ENCODE data around the gene PRND. TPM values are rescaled to one million over a fixed set of nuclear protein-coding genes. Genes with fewer than 3 reads are reported as not detected.
"Not testable (repeated sequence)": the region's sequence is repeated elsewhere in the genome, so short reads cannot be mapped to it uniquely, and the experiment has no call there.

The PRND gene
- total RNA-seq, 1 experiment from 2014 or later, result not detected

DNA sequence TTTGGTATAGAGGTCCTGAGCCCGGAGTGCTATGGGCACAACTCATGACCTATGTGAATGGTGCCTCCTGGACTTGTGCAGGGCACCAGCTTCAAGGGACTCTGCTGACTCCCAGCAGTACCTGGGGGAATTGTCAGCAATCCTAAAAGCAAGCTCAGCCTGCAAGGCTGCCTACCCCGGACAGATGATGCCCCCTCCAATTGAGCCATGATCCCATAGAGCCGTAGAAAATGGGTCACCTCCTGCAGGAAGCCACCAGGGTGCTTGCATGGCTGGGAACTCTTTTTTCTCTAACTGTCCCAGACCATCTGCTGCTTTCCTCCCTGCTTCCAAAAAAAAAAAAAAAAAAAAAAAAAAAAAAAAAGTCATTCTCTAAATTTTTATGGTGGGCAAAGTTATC, 12.9 kb upstream of the PRND start:
- DNase-seq (ENCODE audit: low spot score), result no peak

DNA sequence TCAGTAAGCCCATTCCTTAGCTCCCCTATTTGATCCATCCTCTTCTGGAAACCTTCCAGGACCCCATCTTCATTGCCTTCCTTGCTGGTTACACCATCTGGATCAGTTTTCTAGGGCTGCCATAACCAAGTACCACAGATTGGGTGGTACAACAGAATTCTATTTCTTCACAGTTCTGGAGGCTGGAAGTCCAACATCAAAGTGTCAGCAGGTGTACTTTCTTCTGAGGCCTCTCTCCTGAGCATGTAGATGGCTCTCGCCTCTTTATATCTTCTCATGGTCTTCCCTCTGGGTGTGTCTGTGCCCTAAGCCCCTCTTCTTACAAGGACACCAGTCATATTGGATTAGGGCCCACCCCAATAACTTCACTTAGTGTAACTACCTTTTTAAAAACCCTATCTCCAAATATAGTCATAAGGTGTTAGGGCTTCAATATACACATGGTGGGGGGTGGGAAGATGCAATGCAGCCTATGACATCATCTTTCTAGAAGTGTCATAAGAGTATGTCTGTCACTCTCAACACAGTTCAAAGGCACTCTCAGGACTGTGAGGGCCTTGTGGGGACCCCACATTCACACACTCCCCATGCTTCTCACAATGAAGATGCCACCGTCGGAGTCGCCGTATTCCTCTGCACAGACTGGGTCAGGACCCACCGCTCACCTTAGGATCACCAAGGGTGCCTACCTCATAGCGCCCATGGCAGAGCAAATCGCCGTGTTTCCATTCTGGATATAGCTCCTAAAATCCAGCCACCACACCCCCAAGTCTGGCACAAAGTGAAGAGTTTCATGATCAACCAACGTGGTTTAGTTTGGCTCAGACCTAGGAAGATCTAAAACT, 12.2 kb upstream of the PRND start:
- no peak for DNase-seq (ENCODE audit: low spot score)

DNA sequence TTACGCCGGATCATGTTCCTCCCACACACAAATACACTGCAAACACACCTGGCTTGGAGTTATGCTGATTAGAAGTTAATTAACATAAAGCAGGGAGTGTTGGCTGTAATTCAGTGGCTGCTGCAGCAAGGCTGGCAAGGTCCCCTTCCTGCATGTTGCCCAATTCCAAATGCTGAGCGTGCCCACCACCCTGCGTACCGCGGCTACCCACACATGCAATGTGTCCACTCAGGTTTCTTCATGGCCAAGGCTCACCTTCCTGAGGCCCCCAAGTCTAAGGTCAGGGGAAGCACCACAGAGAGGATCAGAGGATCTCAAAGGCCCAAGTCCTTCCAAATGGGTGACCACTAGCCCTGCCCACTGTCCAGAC, 11.6 kb upstream of the PRND start:
- no peak for DNase-seq (ENCODE audit: low spot score)

DNA sequence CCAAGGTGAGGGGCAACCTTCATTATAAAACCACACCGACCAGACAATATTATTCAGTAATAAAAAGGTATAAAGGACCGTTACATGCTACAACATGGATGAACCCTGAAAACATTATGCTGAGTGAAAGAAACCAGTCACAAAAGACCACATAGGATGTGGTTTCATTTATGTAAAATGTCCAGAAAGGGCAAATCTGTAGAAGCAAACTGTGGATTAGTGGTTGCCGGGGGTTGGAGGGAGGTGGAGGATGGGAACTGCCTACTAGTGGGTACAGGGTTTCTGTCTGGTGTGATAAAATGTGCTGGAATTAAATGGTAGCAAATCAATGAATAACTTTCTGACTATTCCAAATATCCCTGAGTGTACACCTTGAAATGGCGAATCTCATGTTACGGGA, 10.2 kb upstream of the PRND start:
- no peak for DNase-seq (ENCODE audit: low spot score)

DNA sequence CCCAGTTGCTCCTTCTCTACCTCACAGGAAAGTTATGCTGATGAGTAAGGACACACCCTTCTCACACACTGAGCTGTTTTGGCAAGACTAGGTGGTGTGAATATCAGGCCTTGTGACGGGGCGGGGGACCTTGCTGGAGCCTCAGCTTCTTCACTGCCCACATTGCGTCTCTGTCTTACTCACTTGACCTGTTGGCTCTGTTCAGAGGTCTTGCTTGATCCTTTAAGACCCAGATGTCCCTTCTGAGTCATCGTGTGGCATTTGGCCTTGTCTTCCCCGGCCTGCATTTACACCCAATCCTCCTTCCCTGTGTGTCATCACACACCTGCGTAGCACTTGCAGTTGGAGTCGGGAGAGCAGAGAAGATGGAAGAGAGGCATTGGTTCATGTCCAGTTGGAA, 8.3 kb upstream of the PRND start:
- DNase-seq (ENCODE audit: low spot score), result no peak

DNA sequence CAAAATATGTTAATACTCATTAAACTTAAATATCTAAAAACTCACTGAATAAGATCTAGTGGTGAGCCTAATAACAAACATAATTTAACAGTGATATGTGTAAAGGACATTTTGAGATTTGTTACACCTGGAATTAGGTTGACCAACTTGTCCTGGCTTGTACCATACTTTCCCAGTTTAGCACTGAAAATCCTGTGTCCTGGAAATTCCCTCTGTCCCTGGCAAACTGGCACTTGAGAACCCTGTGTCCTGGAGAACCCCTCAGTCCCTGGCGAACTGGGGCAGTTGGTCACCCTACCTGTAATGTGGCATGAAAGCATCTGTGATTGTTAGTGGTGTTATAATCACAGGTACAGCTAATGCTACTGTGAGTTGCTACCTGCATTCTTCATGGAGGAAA, 6.9 kb upstream of the PRND start:
- DNase-seq (ENCODE audit: low spot score), result no peak

DNA sequence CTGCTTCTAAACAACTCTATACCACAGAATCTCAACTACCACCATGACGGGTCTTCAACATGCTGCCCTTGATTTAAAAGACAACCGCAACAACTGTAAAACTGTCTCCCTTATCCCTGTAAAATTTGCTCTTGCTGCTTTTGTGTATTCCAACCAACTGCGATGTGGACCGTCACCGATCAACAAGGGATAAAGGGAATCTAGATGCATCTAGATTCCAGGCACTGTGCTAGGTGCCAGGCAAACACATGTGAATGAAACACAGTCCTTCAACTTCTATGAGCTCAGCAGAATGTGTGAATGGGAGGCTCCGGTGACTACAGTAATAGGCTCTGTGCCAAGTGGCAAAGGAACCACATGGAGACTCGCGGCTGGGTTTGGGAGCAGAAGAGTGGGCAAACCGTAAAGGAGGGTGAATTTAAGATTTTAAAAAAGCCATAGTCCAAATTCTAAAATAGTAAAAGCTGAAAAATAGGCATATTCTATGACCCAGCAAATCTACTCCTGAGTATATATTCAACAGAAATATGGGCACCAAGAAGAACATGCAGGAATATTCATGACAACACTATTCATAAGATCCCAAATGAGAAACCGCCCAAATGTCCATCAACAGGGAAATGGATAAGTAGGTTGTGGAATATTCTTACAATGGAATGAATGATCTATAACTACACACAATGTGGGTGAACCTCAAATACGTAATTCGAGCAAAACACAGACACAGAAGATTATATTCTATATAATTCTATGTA, 3.7 kb upstream of the PRND start:
- DNase-seq (ENCODE audit: low spot score), result no peak

DNA sequence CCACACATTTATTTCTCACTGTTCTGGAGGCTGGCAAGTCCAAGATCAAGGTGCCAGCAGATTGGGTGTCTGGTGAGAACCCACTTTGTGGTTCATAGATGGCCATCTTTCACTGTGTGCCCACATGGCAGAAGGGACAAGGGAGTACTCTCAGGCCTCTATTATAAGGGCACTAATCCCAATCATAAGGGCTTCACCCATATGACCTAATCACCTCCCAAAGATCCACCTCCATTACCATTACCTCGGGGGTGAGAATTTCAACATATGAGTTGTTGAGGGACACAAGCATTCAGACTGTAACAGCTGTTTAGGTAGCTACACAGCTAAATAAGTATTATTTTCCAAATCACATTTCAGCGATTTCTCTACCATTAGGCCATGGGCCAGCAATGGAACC, 2.5 kb upstream of the PRND start:
- no peak for DNase-seq (ENCODE audit: low spot score)

DNA sequence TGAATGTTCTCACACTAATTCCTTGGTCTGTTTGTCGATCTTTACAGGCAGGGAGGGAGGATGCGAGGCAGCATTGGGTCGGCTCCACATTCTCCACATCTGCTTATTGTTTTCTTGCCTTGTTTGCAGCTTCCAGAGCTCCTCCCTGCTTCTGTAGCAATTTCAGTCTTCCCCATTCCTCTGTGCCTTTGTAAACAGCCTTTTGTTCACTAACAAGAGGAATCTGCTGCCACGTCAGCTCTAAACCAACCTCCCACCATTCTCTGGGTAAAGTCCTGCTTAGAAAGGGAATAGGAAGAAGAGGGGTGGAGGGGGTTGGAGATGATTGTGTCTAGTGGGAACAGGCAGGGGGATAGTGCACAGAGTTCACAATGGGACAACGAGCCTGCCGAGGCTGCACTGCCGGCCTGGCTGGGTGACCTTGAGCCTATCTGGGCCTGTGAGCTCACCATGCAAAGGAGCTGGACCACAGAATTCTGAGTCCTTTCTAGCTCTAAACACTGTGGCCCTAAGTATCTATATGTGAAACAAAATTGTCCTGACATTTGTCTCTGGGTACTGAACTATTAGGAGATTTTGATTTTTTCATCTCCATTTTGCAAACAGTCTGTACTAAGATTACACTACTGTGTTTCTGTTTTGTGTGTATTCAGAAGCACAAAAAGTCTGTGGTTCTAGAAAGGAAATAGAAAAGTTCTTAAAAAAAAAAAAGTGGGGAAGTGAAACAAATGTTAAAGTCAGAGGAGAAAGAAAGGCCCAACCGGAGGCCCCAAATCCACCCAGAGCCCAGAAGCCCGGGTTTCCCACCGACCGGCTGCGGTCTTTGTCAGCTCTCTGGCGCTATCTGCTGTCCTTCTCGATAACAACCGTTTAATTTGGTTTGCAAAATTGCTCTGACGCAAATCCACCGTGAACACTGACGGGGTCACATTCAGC, 1.4 kb upstream of the PRND start:
- DNase-seq (ENCODE audit: low spot score), result peak; percentile 74

DNA sequence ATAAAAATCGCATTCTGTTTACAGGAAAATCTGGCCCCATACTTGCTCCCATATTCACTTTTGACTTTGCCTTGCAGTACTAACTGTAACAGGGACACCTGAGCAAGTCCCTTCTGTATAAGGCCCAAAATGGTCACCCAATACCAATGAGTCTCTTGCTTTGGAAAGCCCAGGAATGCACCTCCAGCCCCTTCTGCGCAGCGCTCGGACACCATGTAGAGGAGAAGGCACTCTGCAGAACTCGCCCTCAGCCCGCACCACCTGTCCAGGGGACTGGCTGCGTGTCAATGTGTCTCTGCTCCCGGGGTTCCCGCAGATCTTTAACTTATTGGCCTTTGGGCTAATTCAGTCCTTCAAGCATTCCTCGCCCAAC, 746 bp upstream of the PRND start:
- peak; percentile 3 for DNase-seq (ENCODE audit: low spot score)

DNA sequence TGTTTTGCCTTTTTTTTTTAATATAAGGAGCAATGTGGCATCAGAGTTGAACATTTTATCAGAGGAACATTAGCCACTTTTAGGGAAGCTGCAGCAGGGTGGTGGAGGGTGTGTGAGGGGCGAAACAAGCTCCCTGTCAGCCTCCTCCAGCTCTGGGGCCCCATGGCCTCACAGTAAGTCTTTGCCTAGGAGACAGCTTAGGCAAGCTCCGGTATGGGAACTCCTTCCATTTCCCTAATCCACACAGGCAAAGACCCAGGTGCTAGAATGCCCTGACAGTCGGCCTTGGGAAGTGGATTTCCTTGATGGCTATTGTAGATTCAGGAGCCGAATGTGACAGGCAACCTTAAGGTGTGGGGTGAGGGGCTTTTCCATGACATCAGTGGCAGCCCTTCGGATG, 862 bp downstream of the PRND start:
- no peak for DNase-seq (ENCODE audit: low spot score)

DNA sequence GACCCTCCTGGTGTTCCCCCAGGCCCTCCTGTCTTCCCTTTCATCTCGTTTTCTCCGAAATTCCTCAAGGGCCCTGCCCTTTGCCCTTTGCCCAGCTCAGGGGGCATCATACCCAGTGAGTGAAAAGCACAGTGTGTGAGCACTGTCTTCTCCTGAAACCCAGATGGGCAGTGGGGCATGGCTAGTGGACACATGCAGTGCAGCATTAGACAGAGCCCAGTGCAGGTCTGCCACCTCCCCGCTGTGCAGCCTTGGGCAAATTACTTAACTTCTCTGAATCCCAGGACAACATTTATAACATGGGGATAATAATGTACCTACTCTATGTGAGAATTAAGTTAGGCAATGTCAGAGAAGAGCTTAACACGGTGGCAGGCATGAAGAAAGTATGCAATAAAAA, 1.3 kb downstream of the PRND start:
- DNase-seq (ENCODE audit: low spot score), result no peak

DNA sequence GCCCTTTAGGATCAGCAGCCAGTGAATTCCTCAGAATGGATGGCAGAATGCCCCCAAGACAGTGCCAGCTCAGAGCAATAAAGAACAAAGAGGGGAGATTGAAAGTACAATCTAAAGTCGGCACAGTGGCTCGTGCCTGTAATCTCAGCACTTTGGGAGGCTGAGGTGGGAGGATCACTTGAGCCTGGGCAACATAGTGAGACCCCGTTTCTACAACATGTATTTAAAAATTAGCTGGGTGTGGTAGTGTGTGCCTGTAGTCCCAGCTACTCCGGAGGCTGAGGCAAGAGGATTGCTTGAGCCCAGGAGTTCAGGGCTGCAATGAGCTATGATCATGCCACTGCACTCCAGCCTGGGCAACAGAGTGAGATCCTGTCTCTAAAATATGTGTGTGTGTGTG, 1.8 kb downstream of the PRND start:
- DNase-seq (ENCODE audit: low spot score), result not testable (repeated sequence)

DNA sequence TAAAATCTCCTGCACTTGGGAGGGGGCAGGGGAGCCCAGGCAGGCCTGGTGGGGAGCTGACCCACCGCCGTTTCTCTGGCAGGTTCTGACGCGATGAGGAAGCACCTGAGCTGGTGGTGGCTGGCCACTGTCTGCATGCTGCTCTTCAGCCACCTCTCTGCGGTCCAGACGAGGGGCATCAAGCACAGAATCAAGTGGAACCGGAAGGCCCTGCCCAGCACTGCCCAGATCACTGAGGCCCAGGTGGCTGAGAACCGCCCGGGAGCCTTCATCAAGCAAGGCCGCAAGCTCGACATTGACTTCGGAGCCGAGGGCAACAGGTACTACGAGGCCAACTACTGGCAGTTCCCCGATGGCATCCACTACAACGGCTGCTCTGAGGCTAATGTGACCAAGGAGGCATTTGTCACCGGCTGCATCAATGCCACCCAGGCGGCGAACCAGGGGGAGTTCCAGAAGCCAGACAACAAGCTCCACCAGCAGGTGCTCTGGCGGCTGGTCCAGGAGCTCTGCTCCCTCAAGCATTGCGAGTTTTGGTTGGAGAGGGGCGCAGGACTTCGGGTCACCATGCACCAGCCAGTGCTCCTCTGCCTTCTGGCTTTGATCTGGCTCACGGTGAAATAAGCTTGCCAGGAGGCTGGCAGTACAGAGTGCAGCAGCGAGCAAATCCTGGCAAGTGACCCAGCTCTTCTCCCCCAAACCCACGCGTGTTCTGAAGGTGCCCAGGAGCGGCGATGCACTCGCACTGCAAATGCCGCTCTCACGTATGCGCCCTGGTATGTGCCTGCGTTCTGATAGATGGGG, 3.0 kb downstream of the PRND start:
- DNase-seq (ENCODE audit: low spot score), result no peak

DNA sequence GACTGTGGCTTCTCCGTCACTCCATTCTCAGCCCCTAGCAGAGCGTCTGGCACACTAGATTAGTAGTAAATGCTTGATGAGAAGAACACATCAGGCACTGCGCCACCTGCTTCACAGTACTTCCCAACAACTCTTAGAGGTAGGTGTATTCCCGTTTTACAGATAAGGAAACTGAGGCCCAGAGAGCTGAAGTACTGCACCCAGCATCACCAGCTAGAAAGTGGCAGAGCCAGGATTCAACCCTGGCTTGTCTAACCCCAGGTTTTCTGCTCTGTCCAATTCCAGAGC, 3.5 kb downstream of the PRND start:
- DNase-seq (ENCODE audit: low spot score), result no peak

DNA sequence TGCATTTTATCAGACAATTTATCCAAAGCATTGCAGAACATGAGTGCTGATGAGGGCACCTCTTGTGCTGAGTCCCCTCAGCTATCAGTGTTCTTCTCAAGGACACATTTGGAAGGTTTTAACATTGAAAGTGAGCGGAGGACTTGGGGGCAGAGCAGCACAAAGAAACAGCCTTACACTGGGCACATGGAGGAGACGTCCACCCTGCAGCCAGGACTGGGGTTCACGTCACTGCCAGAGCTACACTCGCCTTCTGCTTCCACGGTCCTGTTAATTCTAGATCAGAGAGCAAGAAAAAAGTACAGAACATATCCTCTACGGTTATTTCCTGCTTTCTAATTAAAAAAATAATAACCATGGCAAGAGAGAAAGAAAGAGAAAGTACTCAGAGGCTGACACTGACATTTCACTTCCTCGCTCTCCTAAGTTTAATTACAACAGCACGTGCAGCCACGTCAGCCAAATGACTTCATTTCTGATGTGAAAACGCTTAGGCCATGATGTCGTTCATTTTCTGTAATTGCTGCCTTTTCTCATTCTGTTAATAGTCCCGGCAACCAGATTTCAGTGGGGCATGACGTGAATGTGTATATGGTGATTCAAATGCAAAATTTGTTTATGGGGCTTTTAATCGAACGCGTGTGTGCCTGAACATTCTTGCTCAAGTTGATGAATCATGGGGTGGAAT, 5.1 kb downstream of the PRND start:
- no peak for DNase-seq (ENCODE audit: low spot score)

DNA sequence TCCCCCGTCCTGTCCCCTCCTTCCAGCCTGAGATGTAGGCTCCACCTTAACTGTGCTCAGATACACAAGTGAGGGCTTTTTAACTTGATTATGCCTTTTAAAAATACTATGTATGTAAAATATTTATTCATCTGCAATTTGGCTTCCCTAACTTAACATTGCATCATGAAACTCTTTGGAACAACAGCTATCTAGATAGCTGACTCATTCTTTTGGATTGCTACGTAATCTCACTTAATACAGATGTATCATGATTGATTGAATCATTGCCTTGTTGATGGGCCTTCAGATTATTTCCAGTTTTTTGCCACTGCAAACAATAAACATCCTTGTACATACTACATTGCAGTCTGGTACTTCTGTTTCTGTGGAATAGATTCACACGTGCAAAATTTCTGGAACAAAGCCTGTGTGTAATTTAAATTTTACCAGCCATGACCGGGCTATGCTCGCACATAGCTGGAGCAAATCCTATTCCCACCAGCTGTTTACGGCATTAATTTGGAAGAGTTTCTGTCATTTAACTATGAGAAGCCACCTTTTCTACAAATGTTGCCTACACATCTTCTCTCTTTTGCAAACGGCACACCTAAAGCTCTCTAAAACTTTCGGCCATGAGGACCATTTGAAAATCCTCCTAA, 6.5 kb downstream of the PRND start:
- no peak for DNase-seq (ENCODE audit: low spot score)

DNA sequence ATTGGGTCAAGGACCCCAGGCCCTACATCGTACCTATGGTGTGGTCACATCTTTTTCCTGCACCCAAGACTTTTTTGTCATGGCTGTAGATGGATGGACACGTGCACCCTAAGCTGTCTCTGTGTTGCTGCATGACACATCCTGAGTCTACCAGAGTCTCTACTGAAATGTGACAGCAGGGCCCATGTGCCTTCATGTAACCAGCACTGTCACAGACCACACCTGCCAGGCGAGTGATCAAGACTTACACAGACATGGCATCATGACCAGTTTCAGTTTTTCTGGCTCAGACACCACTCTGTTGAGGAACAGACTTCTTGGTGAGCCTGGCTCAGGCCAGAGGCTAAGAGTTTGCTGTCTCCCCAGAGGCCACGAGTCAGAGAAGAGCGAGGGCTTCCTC, 7.6 kb downstream of the PRND start:
- DNase-seq (ENCODE audit: low spot score), result no peak

DNA sequence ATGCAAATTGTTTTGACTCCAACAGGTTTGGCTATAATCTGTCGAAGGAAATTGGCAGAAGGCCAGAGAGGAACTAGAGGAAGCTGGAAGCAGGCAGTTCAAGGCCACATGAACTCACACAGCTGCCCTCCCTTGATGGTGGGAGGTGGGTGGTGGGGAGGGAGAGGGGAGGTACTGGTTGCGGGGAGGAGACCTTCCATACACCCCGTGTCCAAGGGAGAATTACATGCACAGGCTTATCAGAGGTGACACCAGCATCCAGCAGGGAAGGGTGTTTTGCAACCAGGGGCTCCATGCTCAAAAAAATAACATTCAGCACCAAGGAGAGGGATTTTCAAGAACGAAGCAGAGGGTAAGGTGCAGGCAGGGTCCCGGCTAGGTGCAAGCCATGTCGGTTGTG, 9.1 kb downstream of the PRND start:
- peak; percentile 3 for DNase-seq (ENCODE audit: low spot score)

DNA sequence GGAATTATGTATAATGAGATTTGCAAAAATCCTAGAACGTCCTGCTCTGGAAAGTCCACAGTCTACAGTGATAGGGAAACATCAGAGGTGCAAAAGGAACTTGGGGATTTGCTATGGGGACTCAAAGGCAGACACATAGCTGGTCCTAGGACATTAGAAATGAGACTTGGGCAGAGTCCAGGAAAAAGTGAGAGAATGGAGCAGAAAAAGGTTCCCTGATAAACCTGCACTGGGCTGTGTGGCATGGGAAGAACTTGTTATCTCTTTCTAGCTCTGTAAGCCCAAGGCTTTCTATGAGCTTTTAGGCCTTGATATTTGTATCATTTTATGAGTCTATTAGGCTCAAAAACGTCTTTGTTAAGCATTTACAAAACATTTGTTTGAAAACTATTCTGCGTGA, 15.2 kb downstream of the PRND start:
- DNase-seq (ENCODE audit: low spot score), result no peak

Data from HT-29 (cell line).